ENCODE results near the gene THAP5.

The THAP5 gene

GRCh38 chr7:108528183-108528712 lies 41.3 kb downstream of the THAP5 start:
- no peak for DNase-seq

GRCh38 chr7:108526768-108527017 lies 42.8 kb downstream of the THAP5 start:
- no peak for DNase-seq

GRCh38 chr7:108525985-108526767 lies 43.3 kb downstream of the THAP5 start, which contains the start of gene PNPLA8:
TSS of gene PNPLA8 (minus strand) at chr7:108526135. CDS start at chr7:108515491, 10,644 bp downstream.
- peak; percentile 99 for DNase-seq

- DNase-seq, result peak; percentile 2
Measured at GRCh38 chr7:108525327-108525984, 44.0 kb downstream of the THAP5 start.

- DNase-seq, result no peak
Measured at GRCh38 chr7:108522780-108523179, 46.7 kb downstream of the THAP5 start.

- no peak for DNase-seq
Measured at GRCh38 chr7:108517951-108518350, 51.6 kb downstream of the THAP5 start.

GRCh38 chr7:108515630-108516029 lies 53.9 kb downstream of the THAP5 start:
- no peak for DNase-seq

- no peak for DNase-seq
Measured at GRCh38 chr7:108515013-108515412, 54.5 kb downstream of the THAP5 start.
